AG20443 (cell line): Measurements from ENCODE around the gene MACF1.
A peak's percentile ranks its signal among the peaks of the same experiment; 100 is the strongest.

Source experiments
- DNase-seq: peaks from one replicate; pipeline ENCODE4 v3.0.0; 2012; ENCODE audit warnings: low spot score, mixed read lengths

Gene MACF1

DNA sequence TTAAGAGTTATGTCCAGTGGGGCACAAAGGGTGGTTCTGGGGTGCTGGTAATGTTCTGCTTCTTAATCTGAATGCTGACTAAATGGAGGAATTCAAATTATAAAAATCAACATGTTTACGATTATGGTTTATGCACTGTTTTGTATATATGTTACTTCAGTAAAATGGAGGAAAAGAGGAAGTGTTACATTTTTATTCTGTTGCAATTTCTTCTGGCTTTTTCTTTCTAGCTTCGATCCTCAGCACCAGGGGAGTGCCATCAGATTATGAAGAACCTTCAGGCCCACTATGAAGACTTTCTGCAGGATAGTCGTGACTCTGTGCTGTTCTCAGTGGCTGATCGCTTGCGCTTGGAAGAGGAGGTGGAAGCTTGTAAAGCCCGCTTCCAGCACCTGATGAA lies 105.5 kb downstream of the MACF1 start:
- DNase-seq, result no peak

DNA sequence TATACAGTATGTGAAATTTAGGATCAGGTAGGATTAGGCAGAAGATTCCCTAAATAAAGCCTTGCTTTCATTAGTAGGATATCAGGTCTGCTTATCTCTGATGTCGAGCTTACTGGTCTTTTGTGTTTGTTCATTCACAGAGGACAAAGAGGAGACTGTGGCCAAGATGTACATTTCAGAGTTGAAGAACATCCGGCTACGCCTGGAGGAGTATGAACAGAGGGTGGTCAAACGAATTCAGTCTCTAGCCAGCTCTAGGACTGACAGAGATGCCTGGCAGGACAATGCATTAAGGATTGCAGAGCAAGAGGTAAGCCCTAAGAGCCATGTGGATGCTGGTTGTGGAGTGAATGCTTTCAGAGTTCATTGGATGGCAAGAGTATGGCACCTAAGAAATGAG lies 106.2 kb downstream of the MACF1 start:
- no peak for DNase-seq

DNA sequence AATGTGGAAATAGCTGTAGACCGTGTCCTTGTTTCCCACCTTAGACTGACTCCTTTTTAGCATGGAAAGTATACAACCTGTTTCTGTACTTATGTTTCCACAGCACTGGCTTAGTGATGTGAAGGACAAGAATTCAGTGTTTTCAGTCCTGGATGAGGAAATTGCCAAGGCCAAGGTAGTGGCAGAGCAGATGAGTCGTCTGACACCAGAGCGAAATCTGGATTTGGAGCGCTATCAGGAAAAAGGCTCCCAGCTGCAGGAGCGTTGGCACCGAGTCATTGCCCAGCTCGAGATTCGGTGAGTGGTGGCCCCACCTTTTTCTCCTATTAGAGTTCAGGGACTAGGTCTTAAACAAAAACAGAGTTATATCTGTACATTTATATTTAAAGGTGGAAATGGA lies 112.6 kb downstream of the MACF1 start:
- no peak for DNase-seq

DNA sequence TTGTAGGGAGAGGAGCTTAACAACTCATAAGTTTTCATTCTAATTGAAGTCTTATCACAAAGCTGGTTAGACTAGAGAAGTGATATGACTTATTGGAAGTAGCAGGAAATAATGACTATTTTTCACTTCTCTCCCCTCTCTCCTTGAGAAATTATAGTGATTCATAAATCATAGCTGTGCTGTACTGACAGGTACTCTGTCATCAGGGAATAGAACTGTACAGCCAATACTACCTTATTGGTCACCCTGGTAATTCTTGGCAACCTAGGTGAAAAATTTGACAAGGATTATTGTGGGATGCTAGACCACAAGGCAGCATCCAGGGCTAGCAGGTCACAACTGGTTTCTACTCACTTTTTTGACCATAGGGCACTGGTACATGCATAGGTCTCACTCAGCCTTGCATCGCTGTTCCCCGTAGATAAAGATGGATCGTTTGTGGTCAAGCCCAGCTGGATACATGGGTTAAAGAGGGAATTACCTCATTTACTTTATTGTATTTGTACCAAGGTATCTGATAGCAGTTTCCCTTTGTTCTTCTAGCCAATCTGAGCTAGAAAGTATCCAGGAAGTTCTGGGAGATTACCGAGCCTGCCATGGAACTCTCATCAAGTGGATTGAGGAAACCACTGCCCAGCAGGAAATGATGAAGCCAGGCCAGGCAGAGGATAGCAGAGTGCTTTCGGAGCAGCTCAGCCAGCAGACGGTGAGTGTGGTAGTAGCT lies 113.6 kb downstream of the MACF1 start:
- no peak for DNase-seq

DNA sequence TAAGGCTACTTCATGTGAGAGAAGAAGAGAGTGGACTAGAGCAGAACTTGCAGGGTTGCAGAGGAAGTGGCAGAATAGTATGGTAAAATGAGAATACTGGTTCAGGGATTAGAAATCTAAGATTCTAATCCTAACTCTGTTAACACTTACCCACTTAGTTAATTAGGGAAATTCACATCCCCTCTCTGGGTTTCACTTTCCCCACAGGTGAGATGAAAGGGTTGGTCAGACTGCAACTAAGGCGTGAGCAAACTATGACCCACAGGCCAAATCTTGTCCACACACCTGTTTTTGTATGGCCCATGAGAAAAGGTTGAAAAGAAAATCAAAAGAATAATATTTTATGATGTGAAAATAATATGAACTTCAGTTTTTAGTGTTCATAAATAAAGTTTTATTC lies 117.5 kb downstream of the MACF1 start:
- no peak for DNase-seq

DNA sequence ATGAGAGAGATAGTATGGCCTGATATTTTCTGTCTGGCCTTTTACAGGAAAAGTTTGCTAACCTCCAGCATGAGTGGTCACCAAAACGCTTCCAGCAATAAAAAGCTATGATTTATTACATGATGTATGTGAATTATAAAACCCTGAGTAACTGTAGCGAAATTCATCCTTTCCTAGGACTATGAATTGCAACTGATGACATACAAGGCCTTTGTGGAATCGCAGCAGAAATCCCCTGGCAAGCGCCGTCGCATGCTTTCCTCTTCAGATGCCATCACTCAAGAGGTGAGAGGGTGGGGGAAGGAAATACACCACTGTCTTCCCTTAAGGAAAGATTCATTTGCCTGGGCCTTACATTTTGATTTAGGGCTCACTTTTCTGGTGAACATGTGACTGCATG lies 117.9 kb downstream of the MACF1 start:
- DNase-seq, result no peak

DNA sequence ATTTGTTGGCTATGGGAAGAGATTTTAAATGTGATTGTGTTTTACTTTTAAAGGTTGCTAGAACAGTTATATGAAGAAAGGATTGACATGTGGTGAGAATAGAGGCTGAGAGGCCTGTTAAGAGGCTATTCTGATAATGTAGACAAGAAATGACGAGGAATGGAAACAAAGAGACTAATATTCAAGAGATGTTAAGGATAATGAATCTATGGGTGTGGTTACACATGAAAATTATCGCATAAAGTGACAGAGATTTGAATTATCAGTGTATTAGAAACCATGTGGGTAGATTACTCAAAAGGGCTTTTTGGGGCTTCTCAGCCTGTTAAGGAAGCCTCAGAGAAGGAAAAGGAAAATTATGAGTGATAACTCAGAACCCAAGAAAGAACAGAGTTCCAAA lies 120.4 kb downstream of the MACF1 start:
- DNase-seq, result no peak

DNA sequence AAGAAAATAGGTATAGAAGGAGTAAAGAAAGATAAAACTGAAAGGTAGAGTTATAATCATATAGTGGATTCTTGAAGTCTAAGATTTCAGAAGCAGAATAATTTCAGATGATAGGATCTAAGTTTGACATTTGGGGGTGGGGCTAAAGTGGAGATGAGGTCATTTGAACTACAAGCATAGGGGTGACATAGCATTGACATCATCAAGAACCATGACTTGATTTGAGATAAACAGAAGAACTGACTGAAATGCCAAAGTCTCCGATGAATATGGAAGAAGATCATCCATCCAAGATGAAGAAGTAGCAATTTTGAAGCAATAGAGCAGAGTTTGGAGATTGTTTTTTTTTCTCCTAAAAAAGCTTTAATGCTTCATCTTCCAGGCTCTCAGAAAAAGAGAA lies 122.3 kb downstream of the MACF1 start:
- DNase-seq, result no peak

DNA sequence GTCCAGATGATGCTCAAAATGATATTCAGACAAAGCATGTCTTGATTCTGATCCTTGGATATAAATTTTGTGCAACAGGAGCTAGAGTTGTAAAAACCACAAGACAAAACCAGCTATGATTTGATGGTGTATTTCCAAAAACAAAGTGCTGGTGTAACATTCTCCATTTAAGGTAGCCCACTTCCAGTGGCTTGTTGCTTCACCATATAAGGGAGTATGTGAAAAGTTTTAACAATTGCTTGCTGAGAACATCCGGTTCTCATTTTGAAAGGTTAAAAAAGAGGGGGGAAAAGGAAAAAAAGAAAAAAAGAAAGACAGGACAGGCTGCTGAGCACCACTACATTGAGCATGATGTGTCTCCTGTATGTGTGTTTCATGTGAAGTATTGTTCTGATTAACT lies 123.6 kb downstream of the MACF1 start:
- DNase-seq, result no peak

DNA sequence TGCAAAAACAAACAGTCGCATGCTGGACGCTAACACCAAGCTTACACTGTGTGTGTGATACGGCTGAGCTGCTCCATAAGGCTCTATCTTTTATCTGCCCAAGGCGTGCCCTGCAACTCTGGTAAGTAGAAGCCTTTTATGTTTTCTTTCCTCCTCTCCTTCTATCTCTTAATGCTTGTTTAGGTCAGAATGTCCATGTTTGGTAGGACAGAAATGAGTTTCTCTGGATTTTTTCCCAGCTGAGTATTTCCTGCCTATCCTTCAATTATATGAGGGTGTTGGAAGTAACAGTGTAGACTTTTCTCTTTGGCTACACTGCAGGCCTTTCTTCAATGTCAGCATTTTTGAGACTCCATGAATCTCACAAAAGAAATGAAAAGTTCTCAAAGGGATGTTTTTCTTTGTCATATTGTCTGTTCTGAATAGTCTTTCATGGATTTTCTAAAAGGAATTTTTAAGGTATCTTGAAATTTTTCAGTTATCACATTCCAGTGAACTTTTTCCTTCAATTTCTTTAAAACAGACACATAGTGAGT lies 124.2 kb downstream of the MACF1 start:
- no peak for DNase-seq

DNA sequence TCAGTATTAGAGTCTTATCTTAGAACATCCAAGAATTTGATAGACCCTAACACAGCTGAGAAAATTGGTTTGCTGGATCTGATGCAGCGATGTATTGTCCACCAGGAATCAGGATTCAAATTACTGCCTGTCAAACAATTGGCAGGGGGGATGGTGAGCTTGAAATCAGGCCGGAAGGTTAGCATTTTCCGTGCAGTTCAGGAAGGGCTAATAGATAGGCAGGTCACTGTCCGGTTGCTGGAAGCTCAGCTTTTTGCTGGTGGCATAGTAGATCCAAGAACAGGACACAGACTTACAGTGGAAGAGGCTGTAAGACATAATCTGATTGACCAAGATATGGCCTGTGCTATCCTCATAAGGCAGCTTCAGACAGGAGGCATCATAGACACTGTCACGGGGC lies 127.2 kb downstream of the MACF1 start:
- DNase-seq, result no peak

DNA sequence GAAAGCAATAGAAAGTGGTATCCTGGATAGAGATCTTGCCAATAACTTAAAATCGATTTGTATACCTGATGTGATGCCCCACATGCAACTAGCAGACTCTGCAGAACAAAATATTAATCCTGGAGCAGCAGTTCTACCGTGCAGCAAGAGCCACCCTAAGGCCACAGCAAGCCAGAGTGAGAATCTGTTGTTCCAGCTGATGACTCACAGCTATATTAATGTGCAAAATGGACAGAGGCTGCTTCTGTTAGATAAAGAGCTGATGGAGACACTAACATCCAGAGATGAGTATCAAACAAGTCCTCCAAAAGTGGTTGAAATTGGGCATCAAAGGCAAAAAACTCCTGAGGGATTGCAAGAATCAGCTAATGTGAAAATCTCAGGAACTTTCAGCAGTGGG lies 127.8 kb downstream of the MACF1 start:
- no peak for DNase-seq

DNA sequence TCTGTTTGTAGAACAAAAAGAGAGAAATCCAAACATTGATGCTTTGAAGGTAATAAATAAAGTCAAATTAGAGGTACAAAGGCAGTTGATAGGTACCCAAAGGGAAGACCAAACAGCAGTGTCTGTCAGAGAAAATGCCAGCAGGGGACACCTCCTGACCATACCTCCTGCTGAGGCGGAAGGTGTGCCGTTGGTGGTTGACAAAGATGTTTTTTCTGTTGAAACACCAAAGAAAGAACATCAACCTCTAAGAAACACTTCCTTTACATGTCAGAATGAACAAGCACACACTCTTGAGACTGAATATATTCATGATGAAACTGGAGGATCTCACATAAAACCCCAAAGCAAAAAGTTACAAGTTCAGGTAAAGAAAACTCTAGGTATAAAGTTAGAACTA lies 128.3 kb downstream of the MACF1 start:
- DNase-seq, result no peak

DNA sequence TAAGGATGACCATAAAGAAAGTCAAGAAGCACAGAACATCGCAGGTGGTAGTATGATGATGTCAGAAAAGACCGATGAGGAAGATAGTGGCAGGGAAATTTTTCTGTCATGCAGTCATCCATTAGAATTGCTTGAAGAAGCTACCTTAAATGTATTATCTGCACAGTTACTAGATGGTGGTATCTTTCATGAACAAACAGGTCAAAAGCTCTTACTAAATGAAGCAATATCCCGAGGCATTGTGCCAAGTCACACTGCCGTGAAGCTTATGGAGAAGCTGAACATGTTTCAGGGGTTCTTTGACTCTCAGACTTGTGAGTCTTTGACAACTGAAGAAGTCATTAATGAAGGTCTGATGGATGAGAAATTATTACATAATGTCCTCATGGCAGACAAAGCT lies 128.8 kb downstream of the MACF1 start:
- no peak for DNase-seq

DNA sequence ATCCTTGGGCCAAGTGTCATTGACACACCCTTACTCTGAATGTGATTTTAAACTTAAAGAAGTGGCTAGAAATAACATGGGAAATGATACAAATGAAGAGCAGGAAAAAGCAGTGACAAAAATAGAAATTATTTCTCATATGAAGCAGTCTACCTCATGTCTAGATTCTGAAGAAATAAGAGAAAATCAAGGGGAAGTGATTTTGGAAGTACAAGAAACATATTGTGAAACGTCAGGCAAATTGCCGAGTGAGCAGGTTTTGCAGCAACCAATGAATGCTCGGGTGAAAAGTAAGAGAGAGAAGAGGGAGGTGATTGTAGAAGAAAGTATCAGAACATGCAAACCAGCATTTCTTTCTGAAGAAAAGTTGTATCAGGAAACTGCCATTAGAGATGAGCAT lies 130.7 kb downstream of the MACF1 start:
- DNase-seq, result no peak

DNA sequence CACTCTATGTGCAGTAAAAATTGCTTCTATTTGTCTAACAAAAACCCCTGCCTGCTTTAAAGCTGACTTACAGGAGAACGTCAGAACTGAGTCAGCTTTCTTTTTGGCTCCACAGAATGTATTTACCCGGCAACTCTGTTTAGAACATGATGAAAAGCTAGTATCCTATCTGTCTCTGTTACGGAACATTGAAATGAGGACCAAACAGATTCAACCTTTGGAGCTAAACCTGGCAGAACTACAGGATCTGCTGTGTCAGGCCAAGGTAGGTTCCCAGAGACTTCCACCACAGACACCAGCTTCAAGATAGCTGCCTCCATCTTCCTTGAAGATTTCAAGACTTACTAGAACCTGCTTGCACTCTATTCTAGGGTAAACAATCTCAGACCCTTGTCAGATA lies 132.6 kb downstream of the MACF1 start:
- DNase-seq, result no peak

DNA sequence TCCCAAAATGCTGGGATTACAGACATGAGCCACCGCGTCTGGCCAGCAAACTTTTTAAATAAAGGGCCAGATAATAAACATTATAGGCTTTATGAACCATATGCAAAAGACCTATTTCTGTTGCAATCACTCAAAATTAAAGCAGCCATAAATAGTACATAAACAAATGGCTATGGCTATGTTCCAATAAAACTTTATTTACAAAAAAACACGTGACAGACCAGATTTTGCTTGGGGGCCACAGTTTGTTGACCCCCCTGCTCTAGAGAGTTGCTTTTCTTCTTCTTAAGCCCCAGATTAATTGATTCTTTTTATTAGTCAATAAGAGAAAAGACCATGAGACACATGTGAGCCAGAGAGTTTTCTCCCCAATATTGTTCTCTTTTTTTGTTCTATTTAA lies 138.3 kb downstream of the MACF1 start:
- no peak for DNase-seq

DNA sequence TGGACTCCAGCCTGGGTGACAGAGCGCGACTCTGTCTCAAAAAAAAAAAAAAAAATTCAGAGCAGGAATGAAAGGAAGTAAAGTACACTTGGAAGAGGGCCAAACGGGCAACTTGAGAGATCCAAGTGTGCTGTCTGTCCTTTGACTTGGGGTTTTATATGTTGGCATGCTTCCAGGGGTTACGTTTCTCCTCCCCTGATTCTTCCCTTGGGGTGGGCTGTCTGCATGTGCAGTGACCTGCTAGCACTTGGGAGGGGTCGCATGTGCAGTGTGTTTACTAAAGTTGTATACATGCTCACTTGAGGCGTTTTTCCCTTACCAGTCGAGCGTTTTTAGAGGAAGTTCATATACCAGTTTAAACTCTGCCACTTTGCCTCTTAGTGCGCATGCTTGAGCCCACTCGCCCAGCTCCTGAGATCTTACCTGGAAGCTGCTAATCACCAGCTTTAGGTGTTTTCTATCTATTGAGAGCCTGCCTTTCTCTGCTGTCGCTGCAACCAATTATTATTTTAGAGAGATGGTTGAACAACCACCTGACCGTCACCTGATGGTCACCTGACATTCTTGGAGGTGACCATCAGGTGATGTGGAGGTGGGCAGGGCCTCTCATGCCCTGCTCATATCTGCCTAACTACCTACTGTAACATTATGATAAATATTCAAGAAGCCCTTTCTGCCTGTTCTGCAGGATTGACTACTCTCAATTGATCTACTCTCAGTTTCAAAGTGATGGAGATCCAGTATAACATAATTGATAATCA lies 140.1 kb downstream of the MACF1 start:
- DNase-seq, result no peak

DNA sequence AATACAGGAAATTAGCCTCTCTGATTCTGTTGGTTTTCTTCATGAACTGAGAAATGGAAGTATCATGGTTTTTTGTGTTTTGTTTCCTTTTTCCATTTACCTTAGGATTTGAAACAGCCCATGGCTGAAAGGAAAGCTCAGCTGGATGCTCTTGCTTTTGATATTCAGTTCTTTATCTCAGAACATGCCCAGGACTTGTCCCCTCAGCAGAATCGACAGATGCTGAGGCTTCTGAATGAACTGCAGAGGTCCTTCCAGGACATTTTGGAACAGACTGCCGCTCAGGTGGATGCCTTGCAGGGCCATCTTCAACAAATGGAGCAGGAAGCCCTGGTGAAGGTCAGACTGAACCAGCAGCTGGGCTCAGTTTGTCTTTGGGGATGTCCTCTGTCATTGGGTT lies 142.4 kb downstream of the MACF1 start:
- DNase-seq, result no peak

DNA sequence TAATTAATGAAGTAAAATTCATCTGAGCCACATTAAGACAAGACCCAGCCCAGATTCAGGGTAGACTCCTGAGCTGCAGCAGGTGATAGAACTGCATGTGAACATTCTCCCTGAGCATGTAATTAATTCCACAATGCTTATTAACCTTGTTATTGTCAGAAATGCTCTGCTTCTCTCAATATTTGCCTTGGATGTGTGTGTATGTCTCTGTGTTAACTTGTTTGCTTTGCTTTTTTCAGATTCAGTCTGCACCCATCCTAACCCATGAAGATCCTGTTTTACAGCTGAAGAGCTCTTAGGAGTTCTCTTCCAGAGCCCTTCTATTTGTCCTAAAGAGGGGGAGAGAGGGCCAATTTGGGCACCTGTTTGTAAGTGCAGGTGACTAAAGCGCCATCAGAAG lies 143.8 kb downstream of the MACF1 start:
- DNase-seq, result no peak

DNA sequence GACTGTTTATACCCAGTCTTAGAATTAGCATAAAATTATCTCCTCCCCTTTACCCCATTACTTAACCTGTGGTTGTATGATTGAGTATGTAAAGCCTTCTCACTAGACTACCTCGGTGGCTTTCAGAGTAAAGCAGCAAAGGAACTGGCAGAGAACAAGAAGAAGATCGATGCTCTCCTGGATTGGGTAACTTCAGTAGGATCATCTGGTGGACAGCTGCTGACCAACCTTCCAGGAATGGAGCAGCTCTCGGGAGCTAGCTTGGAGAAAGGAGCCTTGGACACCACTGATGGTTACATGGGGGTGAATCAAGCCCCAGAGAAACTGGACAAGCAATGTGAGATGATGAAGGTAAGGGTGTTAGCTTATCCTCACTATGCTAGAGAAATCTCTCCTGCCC lies 148.4 kb downstream of the MACF1 start:
- DNase-seq, result peak; percentile 60

DNA sequence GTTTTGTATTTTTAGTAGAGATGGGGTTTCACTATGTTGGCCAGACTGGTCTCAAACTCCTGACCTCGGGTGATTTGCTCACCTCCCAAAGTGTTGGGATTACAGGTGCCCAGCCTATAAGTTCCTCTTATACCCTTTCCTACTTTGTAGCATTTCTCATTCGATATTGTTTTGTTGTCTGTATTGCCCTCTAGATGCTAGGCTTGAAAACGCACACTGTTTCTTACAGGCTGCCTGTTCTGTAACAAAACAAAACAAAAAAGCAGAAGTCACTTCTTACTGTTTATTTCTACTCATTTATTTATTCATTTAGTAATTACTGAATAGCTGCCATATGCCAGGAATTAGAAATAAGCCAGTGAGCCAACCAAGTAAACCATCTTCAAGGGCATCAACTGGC lies 150.1 kb downstream of the MACF1 start:
- DNase-seq, result no peak

DNA sequence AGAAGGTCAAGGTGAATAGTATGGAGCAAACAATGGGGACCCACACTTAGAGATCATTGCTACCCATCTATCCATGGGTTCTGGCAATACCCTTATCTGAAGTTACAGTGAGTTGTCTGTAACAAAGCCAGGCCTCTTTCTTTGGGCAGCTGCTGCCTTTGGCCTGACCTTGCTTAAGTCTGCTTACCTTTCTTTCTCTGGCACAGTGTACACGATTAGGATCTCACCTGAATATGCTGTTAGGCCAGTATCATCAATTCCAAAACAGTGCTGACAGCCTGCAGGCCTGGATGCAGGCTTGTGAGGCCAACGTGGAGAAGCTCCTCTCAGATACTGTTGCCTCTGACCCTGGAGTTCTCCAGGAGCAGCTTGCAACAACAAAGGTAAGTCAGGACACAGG lies 154.0 kb downstream of the MACF1 start:
- DNase-seq, result no peak
